AG04450 (cell line): ENCODE results near the gene ST7. TPM values are rescaled to one million over a fixed set of nuclear protein-coding genes. Genes with fewer than 3 reads are reported as not detected.

ENCODE experiments used
- CTCF ChIA-PET: fragments of 300-600, 350-600 bp; formaldehyde crosslinking; extraction: SDS; loops from one replicate; lab custom pipeline; 2022; ENCODE audit warnings: antibody characterized with exemption, inconsistent platforms; lab: Charles Lee
- POLR2A ChIA-PET: fragments of 350-600 bp; formaldehyde crosslinking; extraction: SDS; loops from one replicate; lab custom pipeline; 2021; ENCODE audit warnings: antibody characterized with exemption, inconsistent platforms; lab: Yijun Ruan, JAX
- DNase-seq: peaks from one replicate; pipeline ENCODE4 v3.0.0-alpha.2; 2011; ENCODE audit warnings: low read depth, low spot score
- H3K27ac ChIP-seq: one replicate; pipeline ENCODE4 v1.5.1; 2012; ENCODE audit warnings: low read depth, low read length, control low read depth
- H3K27me3 ChIP-seq: one replicate; pipeline ENCODE4 v1.6.0; 2012; ENCODE audit warnings: low read length; ENCODE audit not compliant: control insufficient read depth, insufficient read depth
- H3K4me3 ChIP-seq: 2 replicates; pipeline ENCODE4 v1.5.1; 2011; ENCODE audit warnings: mild to moderate bottlenecking, low read depth, low read length, control low read depth
- H3K9me3 ChIP-seq: 2 replicates; pipeline ENCODE4 v1.5.1; 2012; ENCODE audit warnings: low read length; ENCODE audit not compliant: control insufficient read depth, insufficient read depth
- CTCF ChIP-seq: IDR thresholded peaks from 2 replicates; pipeline ENCODE4 v1.5.1; 2011; ENCODE audit warnings: low read depth, low read length, control low read depth, inconsistent platforms
- polyA plus RNA-seq: library from polyadenylated mRNA; depleted of rRNA; stranded (reverse); fragments of >200 nt; gene quantifications from 2 replicates; pipeline ENCODE4 v1.2.3, GENCODE V29; 2011

Gene ST7
- polyA plus RNA-seq, 1 experiment: 34.5 TPM

- CTCF ChIA-PET: no interaction called here
- Histone ChIP-seq H3K27ac (no peak overlapping the region), H3K4me3 (no peak overlapping the region), H3K9me3 (no peaks in the 10 kb centered on the region), H3K27me3 (no peaks in the 10 kb centered on the region)
- no peak for DNase-seq
- POLR2A ChIA-PET: no interaction called here
- no peak for TF ChIP-seq CTCF
These were observed 236.8 kb downstream of the ST7 start for GRCh38 chr7:117190104-117190503.

GRCh38 chr7:117190746-117191435 is 237.6 kb downstream of the ST7 start:
- DNase-seq: no peak
- POLR2A ChIA-PET: no interaction called here
- Histone ChIP-seq H3K4me3 (no peak overlapping the region), H3K9me3 (no peaks in the 10 kb centered on the region), H3K27me3 (no peaks in the 10 kb centered on the region), H3K27ac (no peak overlapping the region)
- CTCF ChIA-PET: no interaction called here
- no peak for TF ChIP-seq CTCF

GRCh38 chr7:117192108-117192507 is 238.8 kb downstream of the ST7 start:
- no peak for DNase-seq
- Histone ChIP-seq H3K27me3 (no peaks in the 10 kb centered on the region), H3K4me3 (no peak overlapping the region), H3K9me3 (no peaks in the 10 kb centered on the region), H3K27ac (no peak overlapping the region)
- TF ChIP-seq CTCF: no peak
- POLR2A ChIA-PET: no interaction called here
- CTCF ChIA-PET: no interaction called here

GRCh38 chr7:117193564-117193963 is 240.3 kb downstream of the ST7 start:
- ChIA-PET CTCF (no interaction called here), POLR2A (interaction anchor here (1.1 kb wide), 1 partner anchor 9 kb away, joined by 3 read pairs; no protein-coding TSS in a partner anchor)
- no peak for TF ChIP-seq CTCF
- H3K4me3 ChIP-seq: no peak overlapping the region
- no peaks in the 10 kb centered on the region for H3K27me3 ChIP-seq
- H3K9me3 ChIP-seq: no peaks in the 10 kb centered on the region
- no peak for DNase-seq
- no peak overlapping the region for H3K27ac ChIP-seq

- ChIA-PET POLR2A (interaction anchor here (1.1 kb wide), 1 partner anchor 8 kb away, joined by 3 read pairs; no protein-coding TSS in a partner anchor), CTCF (no interaction called here)
- H3K27me3 ChIP-seq: no peaks in the 10 kb centered on the region
- TF ChIP-seq CTCF: no peak
- no peak overlapping the region for H3K27ac ChIP-seq
- H3K9me3 ChIP-seq: no peaks in the 10 kb centered on the region
- no peak for DNase-seq
- no peak overlapping the region for H3K4me3 ChIP-seq
These were observed 241.1 kb downstream of the ST7 start for GRCh38 chr7:117194445-117194844.
